Measurements from ENCODE around the gene NIM1K.

DNA sequence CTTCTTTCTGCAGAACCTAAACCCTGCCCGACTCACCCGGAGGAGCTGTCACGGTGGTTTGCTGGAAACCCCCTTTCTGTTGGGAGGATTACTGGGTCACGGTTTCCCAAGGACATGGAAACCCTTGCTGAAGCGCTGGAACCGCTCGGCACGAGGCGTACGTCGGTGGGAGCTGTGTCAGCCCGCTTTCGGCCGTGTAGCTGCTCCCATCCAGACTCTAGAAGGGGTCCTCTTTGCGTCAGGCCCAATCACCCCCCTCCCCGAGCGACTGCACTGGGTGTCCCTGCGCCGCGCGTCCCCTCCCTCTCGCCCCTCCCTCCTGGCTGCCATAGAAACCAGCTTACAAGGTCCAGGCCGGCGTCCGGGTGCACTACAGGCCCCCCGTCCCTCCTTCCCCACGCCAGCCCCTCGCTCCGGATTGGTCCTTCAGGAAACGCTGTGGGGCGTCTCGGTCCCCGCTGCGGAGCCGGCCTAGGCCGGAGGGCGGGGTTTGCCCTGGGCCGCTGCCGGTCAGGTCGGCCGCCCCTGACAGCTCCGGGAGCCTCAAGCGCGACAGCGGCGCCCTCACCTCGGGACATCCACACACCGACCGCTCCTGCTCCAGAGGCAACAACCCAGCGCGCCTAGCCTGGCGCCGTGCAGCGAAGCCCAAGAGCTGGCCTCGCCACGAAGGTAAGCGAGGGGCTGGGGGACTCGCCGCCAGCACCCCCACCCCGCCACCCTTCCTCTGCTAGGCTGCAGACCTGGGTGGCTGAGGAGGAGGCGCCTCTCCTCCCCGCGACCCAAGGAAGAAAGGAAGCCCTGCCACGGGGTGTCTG, at the start of gene NIM1K:
- TF ChIP-seq, protein P1, sequence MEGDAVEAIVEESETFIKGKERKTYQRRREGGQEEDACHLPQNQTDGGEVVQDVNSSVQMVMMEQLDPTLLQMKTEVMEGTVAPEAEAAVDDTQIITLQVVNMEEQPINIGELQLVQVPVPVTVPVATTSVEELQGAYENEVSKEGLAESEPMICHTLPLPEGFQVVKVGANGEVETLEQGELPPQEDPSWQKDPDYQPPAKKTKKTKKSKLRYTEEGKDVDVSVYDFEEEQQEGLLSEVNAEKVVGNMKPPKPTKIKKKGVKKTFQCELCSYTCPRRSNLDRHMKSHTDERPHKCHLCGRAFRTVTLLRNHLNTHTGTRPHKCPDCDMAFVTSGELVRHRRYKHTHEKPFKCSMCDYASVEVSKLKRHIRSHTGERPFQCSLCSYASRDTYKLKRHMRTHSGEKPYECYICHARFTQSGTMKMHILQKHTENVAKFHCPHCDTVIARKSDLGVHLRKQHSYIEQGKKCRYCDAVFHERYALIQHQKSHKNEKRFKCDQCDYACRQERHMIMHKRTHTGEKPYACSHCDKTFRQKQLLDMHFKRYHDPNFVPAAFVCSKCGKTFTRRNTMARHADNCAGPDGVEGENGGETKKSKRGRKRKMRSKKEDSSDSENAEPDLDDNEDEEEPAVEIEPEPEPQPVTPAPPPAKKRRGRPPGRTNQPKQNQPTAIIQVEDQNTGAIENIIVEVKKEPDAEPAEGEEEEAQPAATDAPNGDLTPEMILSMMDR (IDR thresholded peaks at IDR 0.05), result no peak
- peak in 1 of 3 donors; percentile 33 for TF ChIP-seq POLR2AphosphoS5 (IDR thresholded peaks at IDR 0.05)

Measured in transverse colon (tissue), 4 donors.